Hippocampal formation (tissue), 2 donors: ENCODE measurements around the gene CDK14.

Experiments used
- DNase-seq, 2 donors: peaks; one replicate each; lab custom pipeline; 2025; lab: John Stamatoyannopoulos, UW

The CDK14 gene

GRCh38 chr7:90951986-90952954 lies 356.1 kb downstream of the CDK14 start:
- no peak for DNase-seq

GRCh38 chr7:90955641-90956207 lies 359.6 kb downstream of the CDK14 start:
- no peak for DNase-seq

DNA sequence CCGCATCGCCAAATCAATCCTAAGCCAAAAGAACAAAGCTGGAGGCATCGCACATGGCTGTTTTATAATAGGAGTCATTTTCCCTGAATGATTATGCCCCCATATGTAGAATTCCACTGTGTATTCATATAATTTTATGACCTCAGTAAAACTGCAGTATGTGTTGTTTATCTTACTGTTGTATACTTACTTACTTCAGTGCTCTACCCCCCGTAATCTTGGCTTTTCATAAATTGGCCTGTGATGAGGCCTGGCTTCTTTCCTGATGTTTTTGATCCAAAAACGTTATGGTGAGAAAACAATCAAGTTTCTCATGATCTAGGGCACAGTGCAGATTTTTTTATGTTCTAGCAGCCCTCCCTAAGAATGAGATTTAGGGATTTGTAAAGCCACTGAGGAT lies 361.8 kb downstream of the CDK14 start:
- DNase-seq: no peak

DNA sequence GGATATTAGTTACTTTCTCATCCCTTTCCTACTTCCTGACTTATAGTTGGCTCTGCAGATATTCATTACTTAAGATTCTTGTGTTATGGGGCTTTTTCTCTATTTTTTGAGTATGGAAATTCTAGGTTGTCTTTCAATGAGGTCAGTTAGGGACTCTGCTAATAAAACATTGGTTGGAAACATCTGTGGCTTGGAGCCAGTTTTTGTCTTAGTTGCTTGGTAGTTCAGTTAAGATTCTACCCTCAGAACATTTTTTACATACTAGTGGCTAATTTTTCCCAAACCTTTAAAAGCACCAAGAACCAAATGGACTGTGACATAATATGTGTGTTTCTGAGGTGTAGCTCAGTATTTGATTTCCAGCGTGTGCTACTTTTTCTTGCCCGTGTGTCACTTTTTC lies 362.5 kb downstream of the CDK14 start:
- DNase-seq: no peak

DNA sequence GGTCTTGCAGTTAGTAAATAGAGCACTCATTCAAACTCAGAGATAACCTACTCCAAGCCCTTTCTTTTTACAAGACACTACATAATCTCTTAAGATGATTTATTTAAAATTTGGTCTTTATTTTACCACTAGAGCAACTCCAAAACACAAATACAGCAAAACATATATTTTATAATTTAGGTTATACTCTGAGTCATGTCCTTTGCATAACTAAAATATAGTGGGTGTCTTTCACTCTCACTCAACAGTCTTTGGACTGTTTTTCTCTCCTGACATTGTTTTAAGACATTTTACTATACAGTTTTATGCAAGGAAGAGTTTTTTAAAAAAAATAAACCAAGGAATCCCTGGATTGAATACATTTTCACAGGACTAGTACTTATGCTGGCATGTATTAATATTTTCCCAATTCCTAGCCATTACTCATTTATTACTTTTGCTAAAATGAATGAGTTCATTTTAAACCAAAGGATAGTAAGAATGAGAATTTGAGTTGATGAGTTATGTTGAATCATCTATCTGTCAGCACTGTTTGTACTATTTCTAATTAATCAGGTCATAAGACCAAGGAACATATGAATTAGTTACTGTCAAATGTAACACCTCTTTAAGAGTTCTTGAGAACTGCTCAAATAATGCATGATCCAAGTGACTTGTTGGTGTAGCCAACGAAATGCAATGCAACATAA lies 365.1 kb downstream of the CDK14 start:
- no peak for DNase-seq

DNA sequence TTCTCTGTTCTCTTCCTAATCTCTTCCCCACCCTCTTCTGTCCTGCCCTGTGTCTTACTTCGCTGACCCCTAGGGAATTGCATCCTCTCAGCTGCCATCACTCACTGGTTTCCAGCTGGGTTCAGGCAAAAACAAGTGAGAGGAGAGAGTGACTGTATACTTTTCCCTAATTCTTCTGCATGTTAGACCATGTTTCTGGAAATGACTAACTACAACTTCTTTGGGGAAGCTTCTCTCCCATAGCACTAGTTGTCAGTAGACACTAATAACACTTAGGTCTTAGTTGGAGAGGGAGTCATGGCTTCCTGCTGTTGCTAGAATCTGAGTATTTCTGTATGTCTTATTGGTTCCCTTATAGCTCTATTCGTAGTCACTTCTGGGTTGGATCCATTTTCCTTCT lies 369.1 kb downstream of the CDK14 start:
- DNase-seq: no peak

DNA sequence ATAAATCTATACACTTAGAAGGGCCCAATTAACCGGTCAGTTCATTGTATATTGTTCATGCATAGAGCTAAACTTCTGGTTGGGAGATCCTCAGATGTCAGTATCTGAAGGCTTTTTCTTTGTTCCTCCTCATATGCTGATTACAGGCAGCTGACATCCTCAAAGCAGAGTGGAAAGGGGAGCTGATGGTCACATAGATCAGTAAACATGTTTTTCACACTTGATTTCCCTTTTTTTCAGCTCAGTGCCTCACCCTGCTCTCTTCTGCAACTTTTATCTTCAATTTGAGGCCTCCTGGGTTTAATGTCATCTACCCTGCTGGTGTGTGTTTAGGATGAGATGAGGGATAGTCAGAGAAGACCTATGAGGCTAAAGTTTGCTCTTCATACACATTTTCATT lies 370.2 kb downstream of the CDK14 start:
- no peak for DNase-seq

DNA sequence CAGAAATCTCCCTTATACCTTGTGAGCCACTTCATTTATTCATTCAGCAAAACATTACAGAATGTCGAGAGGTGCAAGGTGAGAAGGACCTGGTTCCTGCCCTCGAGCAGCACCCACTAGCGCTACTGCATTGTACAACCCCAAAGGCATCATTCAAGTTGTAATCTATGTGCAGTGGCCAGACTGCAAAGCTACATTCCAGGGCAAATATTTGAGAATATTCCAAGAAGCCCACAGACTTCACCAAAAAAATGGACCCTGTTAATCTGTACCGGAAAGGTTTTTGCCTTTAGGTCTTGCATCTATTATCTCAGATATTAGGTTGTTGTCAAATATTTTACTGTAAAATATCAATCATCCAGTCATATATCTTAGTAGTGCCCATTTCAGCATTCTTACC lies 372.8 kb downstream of the CDK14 start:
- DNase-seq: no peak

DNA sequence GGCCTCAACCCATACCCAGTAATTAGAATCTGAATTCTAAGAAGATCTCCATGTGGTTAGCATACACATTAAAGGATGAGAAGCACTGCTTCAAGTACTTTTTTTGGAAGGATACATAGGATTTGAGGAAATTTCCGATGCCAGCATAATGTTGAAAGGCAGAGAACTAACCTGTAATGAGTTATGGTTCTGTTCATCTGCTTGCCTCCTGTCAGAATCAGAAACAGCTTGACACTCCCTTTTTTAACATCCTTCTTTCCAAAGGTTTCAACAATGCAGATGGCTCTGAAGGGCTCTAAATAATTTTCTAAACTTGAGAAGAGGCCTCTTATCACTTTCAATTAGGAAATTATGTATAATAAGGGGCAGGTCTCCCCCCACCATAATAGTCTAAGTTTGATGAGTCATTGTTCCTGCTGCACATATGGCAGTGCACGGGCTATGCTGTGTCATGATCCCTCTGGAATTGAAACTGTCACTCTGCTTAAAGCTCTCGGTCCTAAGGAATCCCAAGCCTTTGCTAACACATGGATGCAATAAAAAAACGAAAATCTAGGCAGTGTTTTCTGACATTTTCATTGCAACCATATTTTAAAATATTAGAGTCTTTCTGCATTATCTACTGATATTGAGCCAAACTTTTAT lies 376.9 kb downstream of the CDK14 start:
- no peak for DNase-seq

GRCh38 chr7:90977056-90977455 lies 380.9 kb downstream of the CDK14 start:
- DNase-seq: no peak

DNA sequence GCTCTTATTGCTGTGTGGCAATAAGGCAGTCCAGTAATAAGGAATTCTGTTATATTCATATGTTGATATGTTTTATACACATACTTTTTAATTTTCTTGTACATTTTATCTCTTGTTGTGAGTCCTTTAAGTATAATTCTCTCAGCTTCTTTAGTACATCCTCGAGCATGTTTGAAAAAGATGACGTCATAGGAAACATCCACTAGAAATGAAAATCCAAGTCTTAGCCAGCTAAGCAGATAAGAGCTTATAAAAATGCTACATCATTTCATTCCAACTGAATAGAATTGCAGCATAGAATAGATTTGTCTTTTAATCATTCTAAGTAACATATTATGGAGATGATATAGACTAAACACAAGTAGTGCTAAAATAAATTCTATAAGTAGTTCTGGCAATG lies 384.4 kb downstream of the CDK14 start:
- no peak for DNase-seq

- no peak for DNase-seq
These were observed 386.1 kb downstream of the CDK14 start for GRCh38 chr7:90982228-90982627.

DNA sequence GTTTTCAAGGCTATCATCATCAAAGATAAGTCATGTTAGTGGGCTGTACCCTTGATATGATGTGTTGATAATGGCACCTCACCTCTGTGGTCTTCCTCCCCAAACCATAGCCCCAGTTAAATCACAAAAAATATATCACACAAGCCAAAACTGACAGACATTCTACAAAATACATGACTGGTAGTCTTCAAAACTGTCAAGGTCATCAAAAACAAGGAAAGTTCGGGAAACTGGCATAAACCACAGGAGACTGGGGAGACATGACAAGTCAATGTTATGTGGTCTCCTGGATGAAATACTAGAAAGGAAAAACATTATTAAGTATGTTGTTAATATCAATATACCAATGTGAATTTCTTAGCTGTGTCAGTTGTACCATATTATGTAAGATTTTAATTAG lies 388.6 kb downstream of the CDK14 start:
- DNase-seq: no peak

DNA sequence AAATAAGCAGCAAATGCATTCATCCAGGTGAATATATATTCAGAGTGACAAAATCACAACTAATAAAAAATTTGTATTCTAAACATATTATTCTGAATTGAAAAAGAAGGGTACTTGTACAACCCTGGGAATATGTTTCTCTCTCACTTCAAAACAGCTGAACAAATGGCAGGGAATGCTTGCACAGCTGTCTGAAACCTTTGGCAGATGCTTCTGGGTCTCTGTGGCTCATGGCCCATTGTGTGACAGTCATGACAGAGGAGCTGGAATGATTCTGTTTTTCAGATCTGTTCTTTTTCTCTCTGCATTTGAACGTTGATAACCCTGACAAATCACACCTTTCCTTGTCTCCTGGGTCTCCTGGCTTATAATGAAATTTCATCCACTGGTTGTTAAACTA lies 392.4 kb downstream of the CDK14 start:
- DNase-seq: no peak

- DNase-seq: no peak
These were observed 393.1 kb downstream of the CDK14 start for GRCh38 chr7:90988996-90989765.

- DNase-seq: no peak
These were observed 398.0 kb downstream of the CDK14 start for GRCh38 chr7:90994121-90994520.

DNA sequence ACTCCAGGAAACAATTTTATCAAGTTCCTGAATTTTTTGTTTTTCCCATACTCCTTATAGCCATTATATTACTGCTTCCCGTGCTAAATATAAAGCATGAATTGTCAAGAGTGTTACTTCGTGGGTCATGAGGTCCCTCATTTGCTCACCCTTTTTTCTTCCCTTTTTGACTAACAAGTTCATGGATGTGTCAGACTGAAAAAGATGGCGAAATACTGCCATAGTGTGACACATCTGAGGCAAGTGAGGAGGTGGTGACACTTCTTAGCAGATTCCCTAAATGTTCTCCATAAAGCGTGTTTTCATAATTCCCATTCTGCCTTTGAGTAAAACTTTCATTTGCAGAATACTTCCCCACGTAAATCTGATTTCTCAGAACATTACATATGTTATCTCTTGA lies 398.5 kb downstream of the CDK14 start:
- DNase-seq: no peak

- no peak for DNase-seq
These were observed 399.9 kb downstream of the CDK14 start for GRCh38 chr7:90995996-90996395.

- DNase-seq: no peak
These were observed 404.2 kb downstream of the CDK14 start for GRCh38 chr7:90999989-91000979.

- no peak for DNase-seq
These were observed 408.9 kb downstream of the CDK14 start for GRCh38 chr7:91005024-91005423.
